ENCODE measurements around the gene NAV1. TPM values are rescaled to one million over a fixed set of nuclear protein-coding genes. Genes with fewer than 3 reads are reported as not detected.

NAV1 gene
- total and polyA plus RNA-seq, 2 of the 8 experiments (the other 6 are each of a cell fraction or from before 2014, with no cell fraction given), result 9.9 to 42.7 TPM

DNA sequence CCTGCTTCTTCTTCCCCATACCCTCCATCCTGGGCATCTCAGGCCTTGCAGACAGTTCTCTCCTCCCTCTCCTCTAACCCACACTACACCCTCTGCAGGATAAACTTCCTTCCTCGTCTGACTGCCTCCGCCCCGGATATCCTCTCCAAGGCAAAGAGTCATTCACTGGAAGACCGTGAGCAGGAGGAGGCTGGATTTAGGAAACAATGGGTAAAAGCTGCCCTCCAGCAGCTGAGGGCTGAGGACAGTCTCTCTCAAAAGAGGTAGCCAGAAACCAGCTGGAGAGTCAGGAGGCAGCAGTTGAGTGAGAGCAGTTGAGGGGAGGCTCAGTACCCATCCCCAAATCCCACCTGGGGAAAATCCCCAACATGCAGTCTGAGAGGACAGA, 33.4 kb upstream of the NAV1 start (continued):
- TF ChIP-seq USF2 (IDR thresholded peaks at IDR 0.05; ENCODE audit: low read length) (no peak), BACH1 (IDR thresholded peaks at IDR 0.05; ENCODE audit: low read length) (no peak), PHF8 (conservative IDR thresholded peaks at IDR 0.05; ENCODE audit: low read depth, low read length) (no peak)

Data from H1 (cell line).